ENCODE measurements around the gene PKP4. TPM values are rescaled to one million over a fixed set of nuclear protein-coding genes. Genes with fewer than 3 reads are reported as not detected.

PKP4 gene
- total and polyA plus RNA-seq, 2 donors (not counting 1 experiment from before 2014, with no cell fraction given), result 2.0 to 13.3 TPM

- Histone ChIP-seq H3K27ac (ENCODE audit: low read length in 2 of 2) (no peak overlapping the region), H3K9me3 (ENCODE audit: control extremely low read depth in 1 of 3, control insufficient read depth in 2 of 3, insufficient read depth in 1 of 3, low read length in 2 of 3) (no peaks in the 10 kb centered on the region), H3K27me3 (replicated peaks in 1 of 4; ENCODE audit: control extremely low read depth in 1 of 4, control insufficient read depth in 3 of 4, insufficient read depth in 4 of 4, low read length in 3 of 4) (no peaks in the 10 kb centered on the region), H3K9ac (ENCODE audit: low read length) (no peak overlapping the region), H2AFZ (ENCODE audit: insufficient read depth, low read depth, low read length, poor library complexity, severe bottlenecking) (peak overlapping the region; percentile 6), H4K20me1 (ENCODE audit: control insufficient read depth, insufficient read depth, low read length, poor library complexity, severe bottlenecking) (no peaks in the 10 kb centered on the region), H3K4me1 (ENCODE audit: control insufficient read depth in 2 of 2, insufficient read depth in 2 of 2, low read length in 2 of 2) (no peaks in the 10 kb centered on the region), H3K4me2 (replicated peaks; ENCODE audit: low read depth, low read length, poor library complexity, severe bottlenecking) (no peak overlapping the region), H3K36me3 (replicated peaks in 1 of 2; ENCODE audit: control extremely low read depth in 1 of 2, control insufficient read depth in 1 of 2, extremely low read depth in 1 of 2, insufficient read depth in 2 of 2, low read length in 1 of 2) (no peaks in the 10 kb centered on the region), H3K4me3 (ENCODE audit: control extremely low read depth in 1 of 5, extremely low read depth in 1 of 5, insufficient read depth in 1 of 5, low read depth in 2 of 5, low read length in 4 of 5) (no peak overlapping the region), H3K79me2 (ENCODE audit: control insufficient read depth, insufficient read depth, low read length) (no peaks in the 10 kb centered on the region)
- 82% methylated on average over 2 of the region's 2 CpGs for WGBS (ENCODE audit: insufficient coverage)
- ChIA-PET CTCF (no interaction called here), POLR2A (no interaction called here)
- Mint-ChIP-seq H3K27ac (no peak overlapping the region), H3K9me3 (ENCODE audit: insufficient read depth) (no peaks in the 10 kb centered on the region), H3K4me3 (no peak overlapping the region), H3K4me1 (peaks cover 5% of the 10 kb centered on the region), H3K27me3 (no peaks in the 10 kb centered on the region)
- TF ChIP-seq EZH2 (IDR thresholded peaks at IDR 0.05; ENCODE audit: borderline replicate concordance, insufficient read depth, low read depth, low read length, poor library complexity, severe bottlenecking) (no peak), CTCF (IDR thresholded peaks at IDR 0.05) (no peak)
- DNase-seq (no peak), ATAC-seq (ENCODE audit: low read depth) (no peak)
- intact Hi-C loops (cut with micrococcal nuclease), result no loop called here
These were observed 89.8 kb downstream of the PKP4 start for GRCh38 chr2:158546412-158547144.

- H3K9me3 ChIP-seq (ENCODE audit: control extremely low read depth in 1 of 3, control insufficient read depth in 2 of 3, insufficient read depth in 1 of 3, low read length in 2 of 3), result no peaks in the 10 kb centered on the region
- ChIA-PET POLR2A (no interaction called here), CTCF (no interaction called here)
- H3K9ac ChIP-seq (ENCODE audit: low read length), result no peak overlapping the region
- no peak overlapping the region for H2AFZ ChIP-seq (ENCODE audit: insufficient read depth, low read depth, low read length, poor library complexity, severe bottlenecking)
- Mint-ChIP-seq H3K27me3 (no peaks in the 10 kb centered on the region), H3K4me1 (no peaks in the 10 kb centered on the region), H3K4me3 (no peak overlapping the region), H3K27ac (no peak overlapping the region), H3K9me3 (ENCODE audit: insufficient read depth) (no peaks in the 10 kb centered on the region)
- intact Hi-C loops (cut with micrococcal nuclease), result no loop called here
- 100% methylated on average over 2 of the region's 3 CpGs for WGBS (ENCODE audit: insufficient coverage)
- H3K4me3 ChIP-seq (ENCODE audit: control extremely low read depth in 1 of 5, extremely low read depth in 1 of 5, insufficient read depth in 1 of 5, low read depth in 2 of 5, low read length in 4 of 5), result no peak overlapping the region
- H3K4me2 ChIP-seq (replicated peaks; ENCODE audit: low read depth, low read length, poor library complexity, severe bottlenecking), result no peak overlapping the region
- DNase-seq, result no peak
- no peaks in the 10 kb centered on the region for H3K27me3 ChIP-seq (replicated peaks in 1 of 4; ENCODE audit: control extremely low read depth in 1 of 4, control insufficient read depth in 3 of 4, insufficient read depth in 4 of 4, low read length in 3 of 4)
- H3K36me3 ChIP-seq (replicated peaks in 1 of 2; ENCODE audit: control extremely low read depth in 1 of 2, control insufficient read depth in 1 of 2, extremely low read depth in 1 of 2, insufficient read depth in 2 of 2, low read length in 1 of 2), result no peaks in the 10 kb centered on the region
- TF ChIP-seq EZH2 (IDR thresholded peaks at IDR 0.05; ENCODE audit: borderline replicate concordance, insufficient read depth, low read depth, low read length, poor library complexity, severe bottlenecking), result no peak
- no peak for TF ChIP-seq CTCF (IDR thresholded peaks at IDR 0.05)
- no peak for ATAC-seq (ENCODE audit: low read depth)
- no peaks in the 10 kb centered on the region for H3K4me1 ChIP-seq (ENCODE audit: control insufficient read depth in 2 of 2, insufficient read depth in 2 of 2, low read length in 2 of 2)
- no peak overlapping the region for H3K27ac ChIP-seq (ENCODE audit: low read length in 2 of 2)
- H4K20me1 ChIP-seq (ENCODE audit: control insufficient read depth, insufficient read depth, low read length, poor library complexity, severe bottlenecking), result no peaks in the 10 kb centered on the region
- H3K79me2 ChIP-seq (ENCODE audit: control insufficient read depth, insufficient read depth, low read length), result no peaks in the 10 kb centered on the region
These were observed 96.5 kb downstream of the PKP4 start for GRCh38 chr2:158553257-158553656.
